Activated CD8-positive, alpha-beta memory T cell treated with anti-CD3 and anti-CD28 coated beads, Interleukin-2, amount 50 U/mL, for 48 hours (primary cell): Measurements from ENCODE around the gene TACR1.

Experiments used
- DNase-seq: peaks from one replicate; pipeline ENCODE4 v3.0.0-alpha.2; 2020

Gene TACR1

DNA sequence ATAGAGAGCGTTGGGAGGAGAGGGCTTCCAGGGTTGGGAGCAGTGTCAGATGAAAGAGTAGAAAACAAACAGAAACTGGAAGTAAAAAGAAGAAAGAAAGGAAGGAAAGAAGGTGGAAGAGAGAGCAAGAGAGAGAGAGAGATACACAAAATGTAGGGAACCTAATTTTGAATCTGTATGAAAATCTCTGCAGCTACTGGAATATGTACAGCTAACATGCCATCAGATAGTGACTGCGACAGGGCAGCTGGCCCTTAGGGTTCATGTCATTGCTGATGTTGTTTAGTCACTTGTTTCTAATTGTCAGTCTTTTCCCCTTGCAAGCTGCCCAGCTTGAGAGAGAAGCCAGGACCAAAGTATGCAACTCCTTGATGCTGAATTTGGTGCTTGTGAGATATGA, 155.0 kb downstream of the TACR1 start:
- DNase-seq = no peak

DNA sequence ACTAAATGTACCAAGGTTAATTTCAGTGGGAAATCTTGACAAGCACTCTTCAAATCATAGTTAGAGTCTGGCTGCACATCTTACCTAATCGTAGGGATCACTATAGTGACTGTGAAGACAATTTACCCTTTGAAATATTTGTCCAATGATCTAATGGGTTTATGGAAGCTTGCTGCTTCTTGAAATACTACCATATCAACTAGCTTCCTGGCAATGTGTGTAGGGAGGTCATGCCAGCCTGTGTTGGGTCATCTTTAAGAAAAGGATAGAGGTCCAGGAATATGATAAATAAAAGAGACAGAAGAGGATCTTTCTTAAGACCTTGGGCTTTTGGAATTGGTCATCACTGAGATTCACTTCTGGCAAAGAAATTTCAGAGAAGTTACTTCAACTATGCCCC, 156.5 kb downstream of the TACR1 start:
- DNase-seq = no peak

DNA sequence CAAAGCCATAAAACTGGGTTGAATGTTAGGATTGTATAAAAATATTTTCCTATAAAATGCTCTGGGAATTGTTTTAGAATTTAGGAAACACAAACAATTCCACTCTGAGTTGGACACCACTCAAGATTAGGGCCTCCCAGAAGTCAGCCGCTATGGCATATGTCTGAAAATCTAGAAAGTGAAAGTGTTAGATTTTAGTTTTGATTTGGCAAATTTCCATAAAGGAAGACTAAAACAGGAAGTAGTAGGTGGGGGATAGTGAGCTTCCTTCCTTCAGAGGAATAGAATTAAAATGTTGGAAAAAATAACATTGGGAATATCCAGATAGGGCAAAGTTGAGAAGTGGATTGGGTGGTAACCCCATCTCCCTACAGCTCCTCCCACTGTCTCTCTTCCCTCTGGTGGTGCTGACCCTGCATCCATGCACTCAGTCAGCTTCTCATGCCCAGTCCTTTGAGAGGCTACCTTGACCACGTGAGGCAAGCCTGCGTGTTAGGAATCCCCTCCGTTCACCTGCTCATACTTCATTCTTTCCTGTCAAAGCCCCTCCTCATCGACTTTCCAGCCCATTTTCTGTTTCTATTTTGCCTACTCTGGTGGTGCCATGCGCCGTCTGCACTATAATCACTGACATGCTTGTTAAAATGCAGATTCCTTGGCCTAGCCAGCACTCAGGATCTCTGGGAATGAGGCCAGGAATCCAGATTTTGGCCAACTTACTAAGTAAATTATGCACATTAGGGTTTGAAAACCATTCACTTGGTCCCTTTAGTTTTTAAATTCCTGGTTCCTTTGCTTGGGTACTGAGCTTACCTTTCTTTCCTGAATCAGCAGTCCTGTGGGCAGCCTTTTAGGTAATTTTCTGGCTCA, 157.4 kb downstream of the TACR1 start:
- no peak for DNase-seq

DNA sequence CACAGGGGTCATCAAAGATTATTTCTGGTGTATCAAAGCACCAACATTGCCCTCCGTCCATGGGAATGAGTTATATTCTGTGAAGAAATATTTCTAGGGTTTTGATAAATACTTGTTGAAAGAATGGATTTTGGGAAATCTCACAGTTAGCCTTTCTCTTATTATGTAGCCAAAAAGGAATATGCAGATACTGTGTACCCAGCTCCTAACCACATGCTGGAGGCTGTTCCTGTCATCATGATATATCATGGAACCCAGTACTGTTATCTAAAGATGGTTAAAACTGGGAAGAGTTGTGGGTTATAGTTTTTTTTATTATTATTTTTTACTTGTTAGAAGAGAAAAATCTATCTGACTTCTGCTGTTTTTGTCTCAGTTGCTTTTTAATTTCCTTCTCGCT, 158.1 kb downstream of the TACR1 start:
- DNase-seq = no peak

DNA sequence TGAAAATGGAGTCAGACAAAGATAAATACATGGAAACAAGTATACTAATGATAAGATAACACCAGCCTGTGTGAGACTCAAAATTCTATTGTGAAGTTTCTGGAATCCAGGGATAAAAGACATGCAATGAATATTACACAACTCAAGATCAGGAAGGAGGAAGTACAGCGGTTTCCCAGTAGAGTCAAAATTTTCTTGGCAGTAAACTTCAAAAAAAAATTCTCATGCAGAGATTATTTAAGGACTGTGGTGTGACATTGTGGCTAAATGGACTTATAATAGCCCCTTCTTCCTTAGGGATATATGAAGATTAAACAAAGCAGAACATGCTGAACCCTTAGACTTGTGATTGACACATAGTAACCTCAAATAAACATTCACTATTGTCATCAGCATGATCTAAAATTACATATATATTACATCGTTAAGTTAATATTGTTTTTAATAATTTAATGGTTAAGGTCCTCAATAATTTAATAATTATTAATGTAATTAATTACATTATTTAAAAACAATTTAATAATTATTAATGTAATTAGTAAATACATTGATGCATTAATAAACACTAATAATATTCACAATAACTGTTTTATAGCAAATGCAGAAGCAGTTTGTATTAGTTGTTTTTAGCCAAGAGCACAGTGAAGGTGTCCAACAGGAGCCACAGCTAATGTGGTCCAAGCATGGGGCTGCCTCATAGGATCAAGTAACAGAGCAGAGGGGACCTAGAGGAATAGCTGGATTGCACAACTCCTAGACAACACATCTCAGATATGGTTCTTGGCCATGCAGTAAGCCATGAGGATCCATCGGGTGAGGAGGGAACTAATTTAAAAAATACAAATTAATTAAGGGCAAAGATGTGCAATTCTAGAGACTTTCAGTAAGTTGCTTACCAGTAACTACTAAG, 163.6 kb downstream of the TACR1 start:
- no peak for DNase-seq

DNA sequence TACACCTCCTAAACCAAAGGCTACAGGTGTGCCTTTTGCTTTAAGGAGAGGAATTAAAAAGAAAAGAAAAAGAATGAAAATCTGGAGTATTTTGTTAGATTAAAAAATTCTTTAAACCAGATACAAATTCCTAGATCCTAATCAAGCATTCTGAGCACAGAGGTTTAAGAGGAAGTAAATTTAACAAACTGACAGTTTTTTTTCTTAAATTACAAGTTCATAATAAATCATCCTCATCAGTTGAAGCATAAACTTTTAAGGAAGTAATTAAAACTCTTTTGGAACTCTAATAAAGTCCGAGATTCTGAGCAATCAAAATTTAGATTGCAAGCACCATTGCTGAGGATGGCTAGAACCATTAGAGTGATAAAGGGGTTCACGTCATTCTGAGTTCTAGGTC, 165.8 kb downstream of the TACR1 start:
- DNase-seq = no peak

DNA sequence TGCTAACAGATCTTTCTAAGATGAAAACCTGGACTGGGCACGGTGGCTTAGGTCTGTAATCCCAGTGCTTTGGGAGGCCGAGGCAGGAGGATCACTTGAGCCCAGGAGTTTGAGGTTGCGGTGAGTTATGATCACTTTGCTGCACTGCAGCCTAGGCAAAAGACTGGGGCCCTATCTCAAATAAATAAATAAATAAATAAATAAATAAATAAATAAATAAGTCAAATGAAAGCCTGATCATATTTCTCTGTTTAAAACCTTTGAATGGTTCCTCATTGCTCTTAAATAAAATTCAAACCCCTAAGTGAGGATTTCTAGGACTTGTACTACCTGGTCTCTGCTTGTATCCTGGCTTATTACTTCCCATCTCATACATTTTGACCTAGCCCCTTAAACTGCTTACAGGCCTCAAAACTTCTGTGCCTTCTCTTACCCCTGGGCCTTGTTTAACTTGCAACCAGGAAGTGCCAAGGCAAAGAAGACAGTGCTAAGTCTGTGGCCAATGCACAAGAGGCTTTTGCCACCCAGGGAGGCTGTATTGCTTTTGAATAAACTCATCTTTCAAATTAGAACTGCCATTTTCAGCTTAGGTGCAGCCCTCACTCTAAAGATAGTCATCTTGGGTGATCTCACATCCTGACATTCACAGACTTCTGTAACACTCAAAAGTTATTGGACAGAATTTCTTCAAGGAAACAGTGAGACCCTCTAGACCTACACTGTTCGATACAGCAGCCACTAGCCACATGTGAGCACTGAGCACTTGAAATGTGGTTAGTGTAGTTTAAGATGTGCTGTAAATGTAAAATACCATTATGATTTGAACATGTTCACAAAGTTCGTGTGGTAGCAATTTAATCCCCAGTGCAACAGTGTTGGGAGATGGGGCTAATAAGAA, 167.2 kb downstream of the TACR1 start:
- no peak for DNase-seq

DNA sequence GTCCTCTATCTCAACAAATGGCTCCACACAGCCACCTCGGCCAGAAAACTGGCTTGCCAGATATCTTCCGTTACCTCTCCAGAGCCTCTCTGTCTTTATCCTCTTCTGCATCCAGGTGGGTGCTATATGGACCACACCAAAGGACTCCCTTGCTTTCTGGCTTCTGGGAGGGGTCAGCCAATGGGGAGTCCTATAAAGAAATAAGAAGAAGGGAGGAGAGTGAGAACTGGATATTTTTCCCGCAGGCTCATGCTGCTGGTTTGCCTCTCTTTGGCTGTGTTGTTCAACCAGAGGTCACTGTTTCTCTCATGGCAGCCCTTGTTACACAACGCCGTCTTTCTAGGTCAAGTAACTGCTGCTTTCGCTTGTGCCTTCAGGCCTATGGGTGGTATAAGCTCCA, 168.1 kb downstream of the TACR1 start:
- DNase-seq = no peak

DNA sequence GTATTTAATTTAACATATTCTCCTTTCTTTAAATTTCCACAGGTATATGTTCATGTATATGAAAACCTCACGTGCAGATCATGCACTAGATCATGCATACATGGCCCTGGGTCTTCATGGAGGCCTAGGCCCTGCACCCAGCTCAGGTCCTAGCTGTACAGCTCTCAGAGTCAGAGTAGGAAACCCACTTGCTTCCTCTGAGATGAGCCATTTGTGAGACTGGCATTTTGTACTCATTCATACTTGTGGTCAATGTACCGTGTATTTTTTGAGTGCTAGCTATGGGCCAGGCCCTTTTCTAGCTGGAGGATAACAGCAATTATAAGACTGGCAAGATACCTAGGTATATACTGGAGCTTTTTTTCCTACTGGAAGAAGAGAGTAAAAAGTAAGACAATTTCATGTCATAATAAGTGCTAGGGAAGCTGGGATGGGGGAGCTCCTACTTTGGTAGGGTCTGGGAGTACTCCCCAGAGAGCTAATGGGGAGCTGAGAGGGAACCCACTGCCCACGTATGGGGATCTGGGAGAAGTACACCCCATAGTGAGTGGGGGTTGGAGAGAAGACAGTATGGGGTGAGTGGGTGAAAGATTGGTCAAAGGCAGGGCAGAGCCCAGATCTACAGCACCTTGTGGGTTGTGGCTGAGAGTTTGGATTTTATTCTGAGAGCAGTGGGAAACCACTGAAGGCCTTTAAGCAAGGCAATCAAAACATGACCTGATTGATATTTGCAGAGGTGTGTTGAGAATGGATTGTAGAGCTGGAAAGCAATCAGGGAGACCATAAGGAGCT, 168.9 kb downstream of the TACR1 start:
- DNase-seq = no peak

DNA sequence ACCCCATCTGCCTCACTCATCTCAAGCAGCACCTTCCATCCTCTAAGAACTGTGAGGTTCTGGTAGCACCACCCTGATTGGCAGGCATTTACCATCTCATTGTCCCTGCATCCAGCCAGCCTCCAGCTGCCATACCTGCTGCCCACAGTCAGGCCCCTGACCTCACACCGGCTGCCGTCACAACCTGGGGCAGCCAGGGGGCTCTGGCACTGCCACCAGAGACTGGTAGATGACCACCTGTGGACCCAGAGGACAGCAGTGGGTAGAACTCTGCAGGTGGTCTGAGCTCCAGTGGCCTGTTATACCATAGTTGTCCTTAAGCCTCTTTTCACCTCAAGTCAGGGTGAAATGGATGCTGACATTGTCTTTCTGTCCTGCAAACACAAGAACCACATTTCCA, 171.4 kb downstream of the TACR1 start:
- no peak for DNase-seq

DNA sequence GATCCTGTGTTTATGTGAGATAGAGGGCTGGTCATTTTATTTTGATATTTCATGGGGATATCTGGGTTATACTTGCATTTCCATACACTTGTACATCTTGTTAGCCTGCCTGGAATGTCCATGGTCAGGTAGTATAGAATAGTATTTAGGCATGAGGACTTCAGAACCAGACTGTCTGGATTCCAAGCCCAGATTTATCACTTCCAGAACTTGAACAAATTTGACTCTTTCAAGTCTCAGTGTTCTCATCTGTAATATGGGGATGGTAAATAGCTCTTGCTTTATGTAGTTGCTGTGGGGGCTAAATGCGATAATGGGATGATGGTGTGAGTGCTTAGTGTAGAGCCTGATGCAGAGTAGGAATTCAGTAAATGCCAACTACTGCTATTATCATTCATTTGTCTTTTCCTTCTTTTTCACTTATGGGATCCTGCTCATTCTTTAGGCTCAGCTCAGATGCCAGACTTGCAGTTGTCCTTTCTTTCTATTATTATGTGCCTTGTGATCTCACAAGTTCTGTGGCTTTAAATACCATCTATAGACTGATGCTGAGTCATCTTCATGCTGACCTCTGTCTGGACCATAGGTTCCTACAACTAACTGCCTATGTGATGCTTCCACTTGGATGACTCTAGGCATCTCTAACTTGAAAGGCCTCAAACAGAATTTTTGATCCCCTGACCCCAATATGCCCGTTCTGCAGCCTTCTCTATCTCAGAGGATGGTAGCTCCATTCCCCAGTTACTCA, 173.5 kb downstream of the TACR1 start:
- no peak for DNase-seq

DNA sequence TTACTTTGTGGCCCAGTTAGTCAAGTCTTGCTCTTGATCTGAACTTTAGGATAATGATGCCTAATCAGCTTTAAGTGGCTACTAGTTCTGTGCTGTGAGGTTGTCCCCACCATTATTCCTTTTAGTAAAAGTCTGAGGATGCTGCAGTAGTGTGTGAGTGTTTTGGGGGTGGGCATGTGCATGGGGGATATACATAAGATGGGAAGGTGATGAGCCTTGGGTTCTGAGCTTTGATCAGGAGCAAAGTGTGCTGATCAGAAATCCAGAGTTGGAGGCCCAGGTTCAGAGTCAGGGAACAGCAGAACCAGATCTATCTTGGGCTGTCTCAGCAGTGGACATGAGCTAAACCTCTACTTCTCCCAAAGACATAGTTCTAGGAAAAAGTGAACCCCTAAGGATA, 174.1 kb downstream of the TACR1 start:
- DNase-seq = no peak

DNA sequence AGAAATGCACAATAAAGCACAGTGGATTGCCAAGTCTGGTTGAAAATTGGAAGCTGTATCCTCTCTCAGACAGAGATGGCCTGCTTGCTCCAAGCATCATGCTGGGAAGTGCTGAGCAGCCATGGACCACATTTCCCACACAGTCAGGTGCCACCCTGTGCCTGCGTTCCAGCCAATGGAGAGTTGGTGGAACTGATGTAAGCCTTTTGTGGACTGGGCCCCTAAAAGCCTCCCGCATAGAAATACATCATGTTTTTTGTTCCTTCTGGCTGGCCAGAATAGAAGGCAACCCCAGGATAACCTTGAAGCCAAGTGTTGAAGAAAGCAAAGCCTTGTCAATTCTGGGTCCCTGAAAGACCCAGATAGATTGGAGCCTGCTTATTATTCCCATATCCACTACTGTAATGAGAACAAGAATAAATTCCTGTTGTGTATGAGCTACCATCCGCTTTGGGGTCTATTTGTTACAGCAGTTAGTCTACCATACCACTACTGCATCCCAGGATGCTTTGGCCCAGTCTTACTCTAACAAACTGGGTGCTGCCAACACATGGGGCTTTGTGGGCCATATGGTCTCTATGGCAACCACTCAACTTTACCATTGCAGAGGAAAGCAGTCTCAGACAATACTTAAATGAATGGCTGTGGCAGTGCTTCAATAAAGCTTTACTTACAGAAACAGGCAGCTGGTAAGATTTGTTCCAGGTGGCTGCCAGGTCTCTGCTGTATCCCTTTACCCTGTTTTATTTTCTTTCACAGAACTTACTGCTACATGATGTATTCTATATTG, 175.5 kb downstream of the TACR1 start:
- DNase-seq = no peak

DNA sequence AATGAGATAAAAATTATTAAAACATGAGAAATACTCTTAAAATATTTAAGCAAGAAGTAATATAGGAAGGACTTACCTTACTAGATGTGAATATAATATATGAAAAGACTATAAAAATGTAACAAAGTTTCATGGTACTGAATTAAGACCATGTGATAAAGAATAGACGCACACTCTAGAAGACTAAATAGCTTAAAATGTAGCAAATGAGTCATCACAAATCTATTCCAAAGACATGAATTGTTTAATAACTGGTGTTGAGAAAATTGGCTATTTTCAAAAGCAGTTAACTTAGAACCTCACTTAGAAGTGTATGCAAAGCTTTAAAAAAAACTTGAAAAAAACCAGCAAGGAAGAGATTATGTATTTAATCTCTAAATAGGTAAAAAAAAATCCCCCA, 176.8 kb downstream of the TACR1 start:
- DNase-seq = no peak

DNA sequence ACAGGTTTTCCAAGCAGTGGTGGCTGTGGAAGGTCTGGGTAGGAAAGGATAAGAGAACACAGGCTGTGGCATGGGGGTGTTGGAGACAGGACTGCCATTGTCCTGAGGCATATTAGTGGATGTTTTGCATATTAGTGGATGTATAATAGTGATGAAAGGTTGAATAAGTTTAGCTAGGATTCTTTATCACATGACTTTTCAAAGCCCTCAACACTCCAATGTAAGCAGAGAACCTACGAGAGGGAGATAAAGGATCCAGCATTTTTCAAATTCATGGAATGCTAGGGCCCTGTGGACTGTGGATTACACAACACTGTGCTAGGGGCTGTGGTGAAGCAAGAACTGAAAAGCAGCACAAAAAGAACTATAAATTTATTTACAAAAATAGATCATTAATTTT, 177.6 kb downstream of the TACR1 start:
- no peak for DNase-seq

DNA sequence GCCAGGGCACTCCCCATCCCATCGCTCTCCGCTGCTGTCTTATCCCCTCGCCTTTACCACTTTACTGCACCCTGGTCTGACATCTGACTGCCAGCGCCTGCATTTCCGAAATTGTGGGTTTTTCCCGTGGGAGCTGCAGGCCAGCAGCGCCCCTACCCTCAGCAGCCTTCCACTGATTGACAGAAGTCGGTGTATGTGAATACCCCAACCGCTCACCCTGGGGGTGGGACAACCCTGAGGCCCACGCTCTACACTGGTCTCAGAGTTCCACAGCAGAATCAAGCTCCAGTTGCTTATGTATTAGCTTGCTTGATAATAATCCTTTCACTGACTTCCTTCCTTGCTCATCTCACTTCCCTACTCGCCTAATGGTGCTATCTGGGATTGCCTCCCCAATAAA, 178.8 kb downstream of the TACR1 start:
- DNase-seq = no peak

DNA sequence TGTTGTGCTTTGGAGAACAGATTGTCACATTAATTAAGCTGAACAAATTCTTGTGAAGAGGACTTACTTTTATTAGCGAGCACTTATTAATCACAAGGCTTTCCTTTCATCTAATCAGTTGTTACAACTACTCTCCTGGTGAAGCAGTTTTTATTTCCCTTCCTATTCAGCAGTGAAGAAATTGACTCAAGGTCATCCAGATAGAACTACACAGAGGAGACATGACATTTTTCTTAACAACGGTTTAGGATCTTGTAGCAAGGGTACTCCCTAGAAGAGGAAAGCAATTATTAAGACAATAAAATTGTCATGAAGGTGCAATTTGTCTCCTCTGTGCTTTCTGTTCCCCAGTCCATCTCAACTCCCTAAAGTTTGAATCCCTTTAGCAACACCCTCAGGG, 179.5 kb downstream of the TACR1 start:
- no peak for DNase-seq

DNA sequence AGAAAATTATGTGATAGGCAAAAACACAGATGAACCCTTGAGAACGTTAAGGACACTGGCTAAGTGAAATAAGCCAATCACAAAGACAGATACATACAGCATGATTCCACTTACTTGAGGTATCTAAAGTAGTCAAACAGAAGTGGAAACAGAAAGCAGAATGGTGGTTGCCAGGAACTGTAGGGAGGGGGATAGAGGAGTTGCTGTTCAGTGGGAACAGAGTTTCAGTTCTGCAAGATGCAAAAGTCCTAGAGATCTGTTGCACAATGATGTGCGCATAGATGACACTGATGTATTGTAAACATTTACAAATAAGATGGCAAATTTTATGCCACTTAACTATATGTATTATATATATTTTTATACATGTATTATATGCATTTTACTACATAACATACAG, 181.2 kb downstream of the TACR1 start:
- DNase-seq = no peak

DNA sequence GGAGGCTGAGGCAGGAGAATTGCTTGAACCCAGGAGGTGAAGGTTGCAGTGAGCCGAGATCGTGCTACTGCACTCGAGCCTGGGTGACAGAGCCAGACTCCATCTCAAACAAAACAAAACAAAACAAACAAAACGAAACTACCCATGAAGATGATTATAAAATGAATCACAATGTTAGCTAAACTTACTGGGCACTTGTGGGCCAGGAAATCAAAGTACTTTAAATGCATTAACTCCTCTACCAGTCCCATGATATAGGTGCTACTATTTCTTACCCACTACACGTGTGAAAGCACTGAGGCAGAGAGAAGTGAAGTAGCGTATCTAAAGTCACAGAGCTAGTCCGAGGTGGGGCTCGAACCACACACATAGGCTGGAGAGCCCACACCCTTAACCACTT, 187.2 kb downstream of the TACR1 start:
- DNase-seq = no peak

DNA sequence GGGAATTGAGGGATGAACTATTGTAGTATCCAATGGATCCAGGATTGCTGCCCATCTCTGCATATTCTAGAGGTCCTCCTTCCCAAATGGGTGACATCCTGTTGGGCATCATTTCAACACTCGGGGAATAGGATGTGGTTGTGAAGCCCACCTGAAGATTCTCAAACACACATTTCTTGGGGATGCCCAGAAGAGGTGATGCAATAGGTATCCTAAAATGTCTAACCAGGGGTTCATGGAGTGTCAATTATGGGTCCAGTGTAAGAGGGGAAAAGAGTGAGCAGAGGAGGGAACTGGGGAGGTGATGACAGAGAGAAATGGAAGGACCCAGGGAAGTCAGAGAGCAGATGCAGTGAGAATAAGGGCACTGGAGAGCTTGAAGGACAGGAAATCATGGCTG, 188.7 kb downstream of the TACR1 start:
- DNase-seq = no peak

DNA sequence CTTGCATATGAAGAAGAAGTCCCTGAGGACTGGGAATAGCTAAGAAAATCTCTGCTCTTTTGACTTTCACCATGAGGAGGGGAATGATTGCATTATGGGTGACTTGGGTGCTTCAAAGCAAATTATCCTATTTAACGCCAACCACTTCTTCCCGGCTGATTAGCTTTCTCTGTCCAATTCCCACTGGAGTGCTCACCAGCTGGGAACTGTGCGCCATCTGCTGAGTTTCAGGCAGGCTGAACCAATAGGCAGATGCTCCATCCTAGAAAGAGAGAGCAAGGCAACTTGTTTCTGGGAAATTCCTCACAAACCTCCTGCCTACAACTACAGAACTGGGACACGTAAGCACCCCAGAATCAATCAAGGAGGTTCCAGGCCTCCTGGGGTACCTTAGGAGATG, 191.5 kb downstream of the TACR1 start:
- DNase-seq = no peak
